Measurements from ENCODE around the gene ZNF716.
"Not testable (repeated sequence)": the region's sequence is repeated elsewhere in the genome, so short reads cannot be mapped to it uniquely, and the experiment has no call there.

DNA sequence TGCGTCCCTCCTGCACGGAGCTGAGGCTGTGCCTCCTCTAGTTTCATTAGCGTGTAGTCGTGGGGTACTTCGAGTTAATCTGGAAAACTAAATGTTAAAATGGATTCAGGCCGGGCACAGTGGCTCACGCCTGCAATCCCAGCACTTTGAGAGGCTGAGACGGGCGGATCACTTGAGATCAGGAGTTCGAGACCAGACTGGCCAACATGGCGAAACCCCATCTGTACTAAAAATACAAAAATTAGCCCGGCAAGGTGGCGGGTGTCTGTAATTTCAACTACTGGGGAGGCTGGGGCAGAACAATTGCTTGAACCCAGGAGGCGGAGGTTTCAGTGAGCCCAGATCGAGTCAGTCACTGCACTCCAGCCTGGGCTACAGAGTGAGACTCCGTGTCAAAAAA is 46.9 kb upstream of the ZNF716 start:
- TF ChIP-seq, protein P1, sequence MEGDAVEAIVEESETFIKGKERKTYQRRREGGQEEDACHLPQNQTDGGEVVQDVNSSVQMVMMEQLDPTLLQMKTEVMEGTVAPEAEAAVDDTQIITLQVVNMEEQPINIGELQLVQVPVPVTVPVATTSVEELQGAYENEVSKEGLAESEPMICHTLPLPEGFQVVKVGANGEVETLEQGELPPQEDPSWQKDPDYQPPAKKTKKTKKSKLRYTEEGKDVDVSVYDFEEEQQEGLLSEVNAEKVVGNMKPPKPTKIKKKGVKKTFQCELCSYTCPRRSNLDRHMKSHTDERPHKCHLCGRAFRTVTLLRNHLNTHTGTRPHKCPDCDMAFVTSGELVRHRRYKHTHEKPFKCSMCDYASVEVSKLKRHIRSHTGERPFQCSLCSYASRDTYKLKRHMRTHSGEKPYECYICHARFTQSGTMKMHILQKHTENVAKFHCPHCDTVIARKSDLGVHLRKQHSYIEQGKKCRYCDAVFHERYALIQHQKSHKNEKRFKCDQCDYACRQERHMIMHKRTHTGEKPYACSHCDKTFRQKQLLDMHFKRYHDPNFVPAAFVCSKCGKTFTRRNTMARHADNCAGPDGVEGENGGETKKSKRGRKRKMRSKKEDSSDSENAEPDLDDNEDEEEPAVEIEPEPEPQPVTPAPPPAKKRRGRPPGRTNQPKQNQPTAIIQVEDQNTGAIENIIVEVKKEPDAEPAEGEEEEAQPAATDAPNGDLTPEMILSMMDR (IDR thresholded peaks at IDR 0.05; ENCODE audit: borderline replicate concordance, extremely low read depth, low read length, poor library complexity, severe bottlenecking) = not testable (repeated sequence)
- TF ChIP-seq EZH2 (IDR thresholded peaks at IDR 0.05; ENCODE audit: borderline replicate concordance, low read depth, low read length, severe bottlenecking) = not testable (repeated sequence)
